ENCODE measurements around the gene NOD2. TPM values are rescaled to one million over a fixed set of nuclear protein-coding genes. Genes with fewer than 3 reads are reported as not detected.
A peak's percentile ranks its signal among the peaks of the same experiment; 100 is the strongest.

Gene NOD2
- total RNA-seq, 2 experiments from 2014 or later = 6.6 to 9.3 TPM

- no peak for DNase-seq
- Mint-ChIP-seq H3K27ac (peak overlapping the region; percentile 94), H3K4me1 (peaks cover 81% of the 10 kb centered on the region), H3K36me3 (ENCODE audit: low read depth) (peaks cover 40% of the 10 kb centered on the region), H3K27me3 (no peaks in the 10 kb centered on the region), H3K9me3 (ENCODE audit: low read depth) (no peaks in the 10 kb centered on the region), H3K4me3 (peak overlapping the region; percentile 78)
- CTCF ChIA-PET = interaction anchor here (1.1 to 2.7 kb wide), 9 partner anchors 9 to 126 kb away, joined by 3 to 37 read pairs (median 6); partner anchors contain the start of gene CYLD
- intact Hi-C loops (cut with DNase I, micrococcal nuclease) = loop anchor here (2.0 to 5.0 kb wide), 4 partner anchors 14 to 613 kb away; partner anchors contain the start of genes HEATR3 (in 1 of the 2) and TENT4B (in 1 of the 2)
- POLR2A ChIA-PET = interaction anchor here (0.8 to 1.6 kb wide), 3 partner anchors 10 to 61 kb away, joined by 3 to 6 read pairs (median 4); partner anchors contain the start of gene CYLD
- ATAC-seq = no peak
These were observed 12.9 kb upstream of the NOD2 start for GRCh38 chr16:50680556-50680893.

- Mint-ChIP-seq H3K4me1 (peaks cover 85% of the 10 kb centered on the region), H3K36me3 (ENCODE audit: low read depth) (peaks cover 33% of the 10 kb centered on the region), H3K4me3 (peak within 1 kb of the TSS; percentile 78), H3K27me3 (no peaks in the 10 kb centered on the region), H3K9me3 (ENCODE audit: low read depth) (no peaks in the 10 kb centered on the region), H3K27ac (peak within 1 kb of the TSS; percentile 94)
- peak; percentile 80 for DNase-seq
- ATAC-seq = peak; percentile 69
- POLR2A ChIA-PET = interaction anchor here (0.6 to 1.6 kb wide), 5 partner anchors 11 to 354 kb away, joined by 3 to 6 read pairs (median 3); partner anchors contain the start of gene CYLD
- CTCF ChIA-PET = interaction anchor here (0.6 to 2.7 kb wide), 18 partner anchors 10 to 656 kb away, joined by 3 to 37 read pairs (median 4); partner anchors contain the start of genes CNEP1R1 and CYLD
- intact Hi-C loops (cut with DNase I, micrococcal nuclease) = loop anchor here (1.0 to 5.0 kb wide), 7 partner anchors 14 to 614 kb away; partner anchors contain the start of genes CYLD (in 1 of the 2), HEATR3 (in 1 of the 2) and TENT4B (in 1 of the 2)
These were observed 12.2 kb upstream of the NOD2 start, which contains the start of gene SNX20 for GRCh38 chr16:50681021-50681885. Gene SNX20 (minus strand): TSS chr16:50681312. CDS start chr16:50677526, 3,786 bp downstream.

DNA sequence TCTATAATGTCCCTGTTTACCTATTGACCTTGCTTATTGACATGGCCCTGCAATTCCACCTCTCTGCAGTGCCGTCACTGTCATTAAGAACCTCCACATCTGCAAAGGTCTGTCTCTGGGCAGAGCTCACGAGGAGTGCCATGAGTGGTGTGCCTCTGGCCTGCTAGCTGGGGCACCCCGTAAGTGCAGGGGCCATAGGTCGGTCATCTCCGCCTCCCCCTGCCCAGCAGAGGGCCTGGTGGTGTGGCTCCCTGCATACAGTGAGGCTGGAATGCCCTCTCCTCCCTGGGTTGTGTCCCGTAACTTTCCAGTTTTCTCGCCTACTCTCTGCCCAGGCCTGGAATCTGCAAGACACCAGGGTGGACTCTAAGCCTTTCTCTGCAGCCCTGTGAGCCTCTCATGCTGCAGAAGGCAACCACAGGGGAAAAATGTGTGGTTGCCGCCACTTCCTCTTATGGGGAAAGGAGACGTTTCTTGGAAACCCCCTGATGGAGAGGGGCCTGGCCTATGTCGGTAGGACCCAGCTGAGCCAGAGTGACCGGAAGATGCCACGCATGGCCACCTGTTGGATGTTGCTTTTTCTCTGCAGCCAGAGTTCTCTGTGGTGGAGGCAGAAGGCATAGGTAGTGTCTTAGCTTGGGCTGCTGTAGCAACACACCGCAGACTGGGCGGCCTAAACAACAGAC is 9.6 kb upstream of the NOD2 start:
- H3K4me1 Mint-ChIP-seq = peaks cover 66% of the 10 kb centered on the region
- CTCF ChIA-PET = interaction anchor here (0.6 to 2.5 kb wide), 4 partner anchors 12 to 82 kb away, joined by 4 to 7 read pairs (median 6); no protein-coding TSS in a partner anchor
- peak overlapping the region; percentile 42 for H3K4me3 Mint-ChIP-seq
- POLR2A ChIA-PET = no interaction called here
- no peaks in the 10 kb centered on the region for H3K9me3 Mint-ChIP-seq (ENCODE audit: low read depth)
- DNase-seq (peak; percentile 74), ATAC-seq (peak; percentile 18)
- no peaks in the 10 kb centered on the region for H3K27me3 Mint-ChIP-seq
- peak overlapping the region; percentile 87 for H3K27ac Mint-ChIP-seq
- peaks cover 9% of the 10 kb centered on the region for H3K36me3 Mint-ChIP-seq (ENCODE audit: low read depth)
- intact Hi-C loops (cut with DNase I, micrococcal nuclease) = loop anchor here (1.0 to 5.0 kb wide), 5 partner anchors 14 to 617 kb away; partner anchors contain the start of genes HEATR3 (in 1 of the 2) and TENT4B (in 1 of the 2)

- no peaks in the 10 kb centered on the region for H3K27me3 Mint-ChIP-seq
- CTCF ChIA-PET = interaction anchor here (0.5 to 2.8 kb wide), 8 partner anchors 12 to 330 kb away, joined by 3 to 14 read pairs (median 6); no protein-coding TSS in a partner anchor
- H3K9me3 Mint-ChIP-seq (ENCODE audit: low read depth) = no peaks in the 10 kb centered on the region
- peaks cover 59% of the 10 kb centered on the region for H3K4me1 Mint-ChIP-seq
- H3K27ac Mint-ChIP-seq = peak overlapping the region; percentile 87
- ATAC-seq (peak; percentile 63), DNase-seq (peak; percentile 74)
- POLR2A ChIA-PET = interaction anchor here (0.6 to 1.4 kb wide), 5 partner anchors 15 to 378 kb away, joined by 3 to 4 read pairs (median 3); partner anchors contain the start of gene CYLD
- intact Hi-C loops (cut with DNase I, micrococcal nuclease) = loop anchor here (1.0 to 5.0 kb wide), 7 partner anchors 8 to 618 kb away; partner anchors contain the start of genes HEATR3 (in 1 of the 2), NOD2 (in 1 of the 2) and TENT4B (in 1 of the 2)
- H3K36me3 Mint-ChIP-seq (ENCODE audit: low read depth) = no peaks in the 10 kb centered on the region
- H3K4me3 Mint-ChIP-seq = peak overlapping the region; percentile 42
These were observed 8.5 kb upstream of the NOD2 start for GRCh38 chr16:50684823-50685461.

DNA sequence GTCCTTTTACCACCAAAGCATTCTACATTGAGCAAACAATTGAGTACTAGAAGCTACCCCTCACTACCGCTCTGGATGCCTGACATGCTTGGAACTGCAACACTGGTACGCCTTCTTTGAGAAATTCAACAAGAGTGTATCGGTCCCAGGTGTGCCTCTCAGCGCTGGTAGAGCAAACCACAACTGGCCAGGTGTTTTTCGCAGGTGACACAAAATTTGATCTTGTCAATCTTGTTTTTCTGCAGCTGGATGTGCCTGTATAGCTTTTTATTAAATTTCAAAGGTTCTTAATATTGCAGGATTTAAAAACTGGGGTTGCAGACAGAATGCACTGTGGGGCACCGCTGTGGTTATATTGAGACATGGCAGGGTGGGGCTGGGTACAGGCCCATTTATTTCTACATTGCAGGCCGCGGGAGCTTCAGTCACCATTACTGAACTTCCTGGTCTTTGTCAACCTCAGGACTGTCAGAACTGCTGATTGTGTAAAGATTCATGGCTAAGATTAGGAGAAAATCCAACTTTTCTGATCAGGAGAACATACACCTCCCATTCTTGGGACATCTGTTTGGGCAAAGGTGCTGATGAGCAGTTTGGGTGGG is 7.8 kb upstream of the NOD2 start:
- ChIA-PET POLR2A (interaction anchor here (0.7 to 1.4 kb wide), 4 partner anchors 14 to 524 kb away, joined by 3 to 5 read pairs (median 4); partner anchors contain the start of gene CYLD), CTCF (interaction anchor here (0.9 to 2.8 kb wide), 8 partner anchors 12 to 331 kb away, joined by 3 to 14 read pairs (median 6); no protein-coding TSS in a partner anchor)
- DNase-seq (no peak), ATAC-seq (no peak)
- no peaks in the 10 kb centered on the region for H3K9me3 Mint-ChIP-seq (ENCODE audit: low read depth)
- H3K4me1 Mint-ChIP-seq = peaks cover 56% of the 10 kb centered on the region
- no peaks in the 10 kb centered on the region for H3K27me3 Mint-ChIP-seq
- H3K4me3 Mint-ChIP-seq = no peak overlapping the region
- H3K27ac Mint-ChIP-seq = peak overlapping the region; percentile 87
- intact Hi-C loops (cut with DNase I, micrococcal nuclease) = loop anchor here (1.0 to 2.0 kb wide), 3 partner anchors 8 to 61 kb away; partner anchors contain the start of gene NOD2 (in 1 of the 2)
- no peaks in the 10 kb centered on the region for H3K36me3 Mint-ChIP-seq (ENCODE audit: low read depth)

DNA sequence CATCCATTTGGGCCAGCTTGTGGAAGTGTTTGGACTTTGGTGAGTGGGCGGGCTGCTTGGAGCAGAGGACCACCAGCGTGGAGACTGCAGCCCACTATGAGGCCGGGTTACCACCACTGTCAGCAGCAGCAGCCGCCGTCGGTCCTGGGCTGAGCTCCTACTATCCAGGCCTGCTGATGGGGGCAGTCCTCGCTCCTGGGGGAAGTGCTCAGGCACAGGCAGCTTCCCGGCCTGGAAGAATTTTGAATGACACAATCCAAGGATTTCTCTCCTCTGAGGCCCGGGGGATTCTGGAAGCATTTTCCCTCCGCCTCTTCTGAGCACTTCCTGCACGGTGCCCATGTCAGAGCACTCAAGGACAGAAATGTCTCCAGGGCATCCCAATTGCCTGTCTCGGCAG is 5.3 kb upstream of the NOD2 start:
- H3K4me3 Mint-ChIP-seq = no peak overlapping the region
- H3K36me3 Mint-ChIP-seq (ENCODE audit: low read depth) = no peaks in the 10 kb centered on the region
- H3K9me3 Mint-ChIP-seq (ENCODE audit: low read depth) = no peaks in the 10 kb centered on the region
- DNase-seq (no peak), ATAC-seq (no peak)
- intact Hi-C loops (cut with DNase I, micrococcal nuclease) = no loop called here
- POLR2A ChIA-PET = no interaction called here
- H3K27ac Mint-ChIP-seq = no peak overlapping the region
- peaks cover 50% of the 10 kb centered on the region for H3K4me1 Mint-ChIP-seq
- CTCF ChIA-PET = interaction anchor here (1.0 to 1.9 kb wide), 3 partner anchors 8 to 20 kb away, joined by 4 to 6 read pairs (median 5); no protein-coding TSS in a partner anchor
- no peaks in the 10 kb centered on the region for H3K27me3 Mint-ChIP-seq

DNA sequence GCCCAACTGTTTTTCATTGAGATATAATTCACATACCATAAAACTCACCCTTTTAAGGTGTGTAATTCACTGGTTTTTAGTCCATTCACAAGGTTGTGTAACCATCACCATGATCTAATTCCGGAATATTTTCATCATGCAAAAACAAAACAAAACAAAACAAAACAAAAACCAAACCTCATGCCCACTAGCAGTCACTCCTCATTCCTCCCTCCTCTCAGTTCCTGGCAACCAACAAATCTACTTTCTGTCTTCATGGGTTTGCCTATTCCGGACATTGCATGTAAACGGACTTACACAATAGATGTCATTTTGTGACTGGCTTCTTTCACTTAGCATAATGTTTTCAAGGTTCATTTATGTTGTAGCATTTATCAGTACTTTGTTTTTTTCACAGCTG is 4.5 kb upstream of the NOD2 start:
- Mint-ChIP-seq H3K27me3 (no peaks in the 10 kb centered on the region), H3K27ac (no peak overlapping the region), H3K4me3 (no peak overlapping the region), H3K4me1 (peaks cover 45% of the 10 kb centered on the region), H3K9me3 (ENCODE audit: low read depth) (no peaks in the 10 kb centered on the region), H3K36me3 (ENCODE audit: low read depth) (no peaks in the 10 kb centered on the region)
- DNase-seq (no peak), ATAC-seq (no peak)
- intact Hi-C loops (cut with DNase I, micrococcal nuclease) = no loop called here
- CTCF ChIA-PET = no interaction called here
- POLR2A ChIA-PET = no interaction called here

DNA sequence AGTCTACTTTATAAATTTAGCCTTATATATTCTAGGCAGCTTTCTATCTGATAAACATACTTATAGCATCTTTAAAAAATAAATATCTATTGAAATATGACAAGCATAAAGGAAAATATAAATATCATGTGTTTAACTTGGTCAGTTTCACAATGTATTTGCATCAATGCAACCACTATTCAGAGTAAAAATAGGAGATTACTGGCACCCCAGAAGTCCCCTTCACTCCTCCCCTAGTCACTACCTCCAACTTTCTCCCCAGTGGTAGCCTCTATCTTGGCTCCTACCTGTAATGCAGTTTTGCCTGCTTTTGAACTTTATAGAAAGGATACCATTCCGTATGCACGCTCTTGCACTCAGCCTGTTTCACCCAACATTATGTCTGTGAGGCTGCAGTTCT is 3.2 kb upstream of the NOD2 start:
- intact Hi-C loops (cut with DNase I, micrococcal nuclease) = no loop called here
- DNase-seq = no peak
- no peak overlapping the region for H3K4me3 Mint-ChIP-seq
- H3K36me3 Mint-ChIP-seq (ENCODE audit: low read depth) = no peaks in the 10 kb centered on the region
- no peaks in the 10 kb centered on the region for H3K9me3 Mint-ChIP-seq (ENCODE audit: low read depth)
- ATAC-seq = no peak
- CTCF ChIA-PET = interaction anchor here (1.3 kb wide), 1 partner anchor 207 kb away, joined by 3 read pairs; no protein-coding TSS in a partner anchor
- no peaks in the 10 kb centered on the region for H3K27me3 Mint-ChIP-seq
- no peak overlapping the region for H3K27ac Mint-ChIP-seq
- POLR2A ChIA-PET = no interaction called here
- peaks cover 44% of the 10 kb centered on the region for H3K4me1 Mint-ChIP-seq

DNA sequence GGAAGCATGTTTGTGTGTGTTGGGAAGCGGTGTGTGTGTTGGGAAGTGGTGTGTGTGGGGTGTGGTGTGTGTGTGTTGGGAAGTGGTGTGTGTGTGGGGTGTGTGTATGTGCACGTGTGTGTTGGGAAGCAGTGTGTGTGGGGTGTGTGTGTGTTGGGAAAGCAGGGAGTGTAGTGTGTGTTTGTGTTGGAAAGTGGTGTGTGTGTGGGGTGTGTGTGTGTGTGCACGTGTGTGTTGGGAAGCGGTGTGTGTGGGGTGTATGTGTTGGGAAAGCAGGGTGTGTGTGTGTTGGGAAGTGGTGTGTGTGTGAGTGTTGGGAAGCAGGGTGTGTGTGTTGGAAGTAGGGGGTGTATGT is 785 bp upstream of the NOD2 start:
- no peak for DNase-seq
- ChIA-PET CTCF (interaction anchor here (0.6 to 1.7 kb wide), 2 partner anchors 14 to 585 kb away, joined by 6 to 7 read pairs; no protein-coding TSS in a partner anchor), POLR2A (no interaction called here)
- H3K9me3 Mint-ChIP-seq (ENCODE audit: low read depth) = no peaks in the 10 kb centered on the region
- peaks cover 54% of the 10 kb centered on the region for H3K4me1 Mint-ChIP-seq
- no peak overlapping the region for H3K27ac Mint-ChIP-seq
- no peaks in the 10 kb centered on the region for H3K27me3 Mint-ChIP-seq
- peak overlapping the region; percentile 64 for H3K4me3 Mint-ChIP-seq
- H3K36me3 Mint-ChIP-seq (ENCODE audit: low read depth) = peaks cover 2% of the 10 kb centered on the region
- intact Hi-C loops (cut with DNase I, micrococcal nuclease) = no loop called here
- ATAC-seq = no peak

DNA sequence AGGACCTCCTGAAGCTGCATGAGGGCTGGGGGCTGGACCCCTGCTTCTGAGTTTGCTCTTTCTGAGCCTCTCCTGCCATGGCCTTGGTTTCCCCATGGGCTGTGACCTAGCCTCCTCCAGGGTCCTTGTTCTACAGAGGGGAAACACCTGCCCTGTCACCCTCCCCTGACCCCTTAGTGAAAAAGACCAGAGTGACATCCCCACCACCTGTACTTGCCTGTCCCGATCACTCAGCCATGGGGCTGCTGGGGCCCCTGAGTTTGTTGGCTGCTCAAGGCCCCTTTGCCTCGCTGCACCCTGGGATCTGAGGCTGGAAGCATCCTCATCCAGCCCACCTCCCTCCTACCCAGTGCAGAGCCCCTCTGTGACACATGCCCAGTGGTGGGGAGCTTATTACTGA is 800 bp downstream of the NOD2 start:
- ChIA-PET POLR2A (no interaction called here), CTCF (interaction anchor here (0.5 to 2.0 kb wide), 6 partner anchors 12 to 112 kb away, joined by 3 to 5 read pairs (median 3); no protein-coding TSS in a partner anchor)
- no peaks in the 10 kb centered on the region for H3K9me3 Mint-ChIP-seq (ENCODE audit: low read depth)
- DNase-seq (no peak), ATAC-seq (no peak)
- H3K27ac Mint-ChIP-seq = peak overlapping the region; percentile 48
- intact Hi-C loops (cut with DNase I, micrococcal nuclease) = no loop called here
- H3K4me3 Mint-ChIP-seq = peak overlapping the region; percentile 71
- peaks cover 70% of the 10 kb centered on the region for H3K4me1 Mint-ChIP-seq
- peaks cover 2% of the 10 kb centered on the region for H3K36me3 Mint-ChIP-seq (ENCODE audit: low read depth)
- H3K27me3 Mint-ChIP-seq = no peaks in the 10 kb centered on the region
